GM12864 (cell line): ENCODE data around the gene OR6V1.

Experiments used
- DNase-seq: peaks from one replicate; pipeline ENCODE4 v3.0.0-alpha.2; 2011; ENCODE audit warnings: low read depth
- H3K4me3 ChIP-seq: 2 replicates; pipeline ENCODE4 v1.5.1; 2011; ENCODE audit warnings: mild to moderate bottlenecking, low read depth, low read length, control low read depth
- CTCF ChIP-seq: IDR thresholded peaks from 2 replicates; pipeline ENCODE4 v1.5.1; 2011; ENCODE audit warnings: low read depth, mild to moderate bottlenecking, moderate library complexity, low read length, control low read depth, inconsistent platforms; ENCODE audit errors: missing control alignments

OR6V1 gene

GRCh38 chr7:143042159-143042789 lies 9.9 kb upstream of the OR6V1 start:
- no peak for TF ChIP-seq CTCF
- H3K4me3 ChIP-seq = no peak overlapping the region
- no peak for DNase-seq

GRCh38 chr7:143042790-143043271 lies 9.3 kb upstream of the OR6V1 start:
- DNase-seq = no peak
- H3K4me3 ChIP-seq = no peak overlapping the region
- no peak for TF ChIP-seq CTCF

GRCh38 chr7:143043391-143043790 lies 8.8 kb upstream of the OR6V1 start:
- no peak for DNase-seq
- no peak for TF ChIP-seq CTCF
- no peak overlapping the region for H3K4me3 ChIP-seq

GRCh38 chr7:143046426-143046851 lies 5.7 kb upstream of the OR6V1 start:
- DNase-seq = no peak
- TF ChIP-seq CTCF = no peak

GRCh38 chr7:143047326-143047725 lies 4.8 kb upstream of the OR6V1 start:
- no peak overlapping the region for H3K4me3 ChIP-seq

More at GRCh38 chr7:143046426-143046851, 5.7 kb upstream of the OR6V1 start:
- H3K4me3 ChIP-seq = no peak overlapping the region

GRCh38 chr7:143048827-143049226 lies 3.3 kb upstream of the OR6V1 start:
- DNase-seq = no peak
- no peak for TF ChIP-seq CTCF
- no peak overlapping the region for H3K4me3 ChIP-seq

More at GRCh38 chr7:143047326-143047725, 4.8 kb upstream of the OR6V1 start:
- no peak for TF ChIP-seq CTCF
- no peak for DNase-seq

- no peak for TF ChIP-seq CTCF
- no peak for DNase-seq
- H3K4me3 ChIP-seq = no peak overlapping the region
These were observed 2.8 kb upstream of the OR6V1 start for GRCh38 chr7:143049362-143049761.
